HFFc6 (cell line): ENCODE data around the gene GRIK1. TPM values are rescaled to one million over a fixed set of nuclear protein-coding genes. Genes with fewer than 3 reads are reported as not detected.

ENCODE experiments used
- DNase-seq: peaks from one replicate; pipeline ENCODE4 v3.0.0-alpha.2; 2018
- H3K27ac Mint-ChIP-seq: 2 replicates; pipeline ENCODE4 v1.8.0; 2020; ENCODE audit warnings: mild to moderate bottlenecking, mixed read lengths
- H3K27me3 Mint-ChIP-seq: 2 replicates; pipeline ENCODE4 v1.8.0; 2021; ENCODE audit warnings: mild to moderate bottlenecking, moderate library complexity, mixed read lengths; ENCODE audit not compliant: insufficient read depth
- H3K36me3 Mint-ChIP-seq: 2 replicates; pipeline ENCODE4 v1.8.0; 2021; ENCODE audit warnings: low read depth, mixed read lengths
- H3K4me1 Mint-ChIP-seq: 2 replicates; pipeline ENCODE4 v1.8.0; 2020; ENCODE audit warnings: low read depth, mixed read lengths
- H3K4me3 Mint-ChIP-seq: 2 replicates; pipeline ENCODE4 v1.8.0; 2020; ENCODE audit warnings: mild to moderate bottlenecking, moderate library complexity, mixed read lengths
- H3K9me3 Mint-ChIP-seq: 2 replicates; pipeline ENCODE4 v1.8.0; 2020; ENCODE audit warnings: mild to moderate bottlenecking, mixed read lengths
- total RNA-seq, 6 experiments: library from RNA; stranded (reverse); fragmentation: NEBNext Ultra II Directional; extraction: Animal tissue kit (Norgen Biotek cat#: 25700); gene quantifications; 2 replicates in 1 of 6; 3 replicates in 5 of 6; pipeline ENCODE4 v1.2.3, GENCODE V29; 2021
- TF ChIP-seq, protein P1 (sequence below): fragments of 200-600 bp; sonication (generic); IDR thresholded peaks from 2 replicates; pipeline ENCODE4 v1.5.0; 2021; ENCODE audit warnings: antibody characterized with exemption, mild to moderate bottlenecking

GRIK1 gene
- total RNA-seq, 6 experiments from 2014 or later, result not detected

DNA sequence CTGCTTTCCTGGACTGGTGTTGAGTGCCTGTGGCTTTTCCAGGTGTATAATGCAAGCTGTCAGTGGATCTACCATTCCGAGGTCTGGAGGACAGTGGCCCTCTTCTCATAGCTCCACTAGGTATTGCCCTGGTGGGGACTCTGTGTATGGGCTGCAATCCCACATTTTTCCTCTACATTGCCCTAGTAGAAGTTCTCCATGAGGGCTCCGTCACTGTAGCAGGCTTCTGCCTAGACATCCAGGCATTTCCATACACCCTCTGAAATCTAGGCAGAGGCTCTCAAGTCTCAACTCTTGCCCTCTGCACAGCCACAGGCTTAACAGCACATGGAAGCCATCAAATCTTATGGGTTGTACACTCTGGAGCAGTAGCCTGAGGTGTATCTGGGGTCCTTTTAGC, 107.6 kb downstream of the GRIK1 start:
- H3K9me3 Mint-ChIP-seq, result peaks cover 38% of the 10 kb centered on the region
- H3K27me3 Mint-ChIP-seq, result no peaks in the 10 kb centered on the region
- H3K36me3 Mint-ChIP-seq, result no peaks in the 10 kb centered on the region
- DNase-seq, result no peak
- no peak overlapping the region for H3K4me3 Mint-ChIP-seq
- TF ChIP-seq, protein P1, sequence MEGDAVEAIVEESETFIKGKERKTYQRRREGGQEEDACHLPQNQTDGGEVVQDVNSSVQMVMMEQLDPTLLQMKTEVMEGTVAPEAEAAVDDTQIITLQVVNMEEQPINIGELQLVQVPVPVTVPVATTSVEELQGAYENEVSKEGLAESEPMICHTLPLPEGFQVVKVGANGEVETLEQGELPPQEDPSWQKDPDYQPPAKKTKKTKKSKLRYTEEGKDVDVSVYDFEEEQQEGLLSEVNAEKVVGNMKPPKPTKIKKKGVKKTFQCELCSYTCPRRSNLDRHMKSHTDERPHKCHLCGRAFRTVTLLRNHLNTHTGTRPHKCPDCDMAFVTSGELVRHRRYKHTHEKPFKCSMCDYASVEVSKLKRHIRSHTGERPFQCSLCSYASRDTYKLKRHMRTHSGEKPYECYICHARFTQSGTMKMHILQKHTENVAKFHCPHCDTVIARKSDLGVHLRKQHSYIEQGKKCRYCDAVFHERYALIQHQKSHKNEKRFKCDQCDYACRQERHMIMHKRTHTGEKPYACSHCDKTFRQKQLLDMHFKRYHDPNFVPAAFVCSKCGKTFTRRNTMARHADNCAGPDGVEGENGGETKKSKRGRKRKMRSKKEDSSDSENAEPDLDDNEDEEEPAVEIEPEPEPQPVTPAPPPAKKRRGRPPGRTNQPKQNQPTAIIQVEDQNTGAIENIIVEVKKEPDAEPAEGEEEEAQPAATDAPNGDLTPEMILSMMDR, result no peak
- H3K4me1 Mint-ChIP-seq, result no peaks in the 10 kb centered on the region
- H3K27ac Mint-ChIP-seq, result no peak overlapping the region

DNA sequence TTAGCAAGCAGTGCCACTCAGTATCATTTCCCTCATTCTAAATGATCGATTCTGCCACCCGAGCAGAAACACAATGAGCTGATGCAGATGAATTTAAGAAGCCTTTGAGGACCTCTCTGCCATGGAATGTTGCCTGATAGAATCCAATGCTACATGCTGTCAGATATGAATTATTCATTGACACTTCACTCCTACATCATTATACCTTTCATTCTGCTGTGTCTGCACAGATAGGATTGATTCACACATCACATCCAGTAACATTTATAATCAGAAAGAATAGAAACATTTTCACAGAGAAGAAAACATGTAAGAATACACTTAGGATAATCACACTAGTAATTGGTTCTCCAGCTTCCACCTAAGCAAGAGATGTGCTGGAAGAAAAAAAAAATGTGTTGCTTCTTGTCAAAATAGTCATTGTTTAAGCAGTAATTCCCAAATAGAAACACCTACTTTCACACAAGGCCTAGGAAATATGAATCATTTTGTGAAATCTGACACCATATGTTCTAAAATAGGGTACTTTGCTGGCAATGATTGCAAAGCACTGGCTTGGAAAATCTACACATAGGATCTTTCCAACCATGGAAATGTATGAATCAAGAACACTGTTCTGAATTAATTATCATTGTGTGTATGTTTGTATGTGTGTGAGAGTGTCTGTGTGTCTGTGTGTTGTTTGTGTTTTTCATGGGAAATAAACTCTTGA, 110.1 kb downstream of the GRIK1 start:
- TF ChIP-seq, protein P1, result no peak
- no peak for DNase-seq
- Mint-ChIP-seq H3K36me3 (no peaks in the 10 kb centered on the region), H3K9me3 (peaks cover 44% of the 10 kb centered on the region), H3K27me3 (no peaks in the 10 kb centered on the region), H3K27ac (no peak overlapping the region), H3K4me3 (no peak overlapping the region), H3K4me1 (no peaks in the 10 kb centered on the region)

- Mint-ChIP-seq H3K36me3 (no peaks in the 10 kb centered on the region), H3K9me3 (peaks cover 46% of the 10 kb centered on the region), H3K27me3 (no peaks in the 10 kb centered on the region), H3K4me1 (no peaks in the 10 kb centered on the region), H3K27ac (no peak overlapping the region), H3K4me3 (no peak overlapping the region)
- DNase-seq, result no peak
- TF ChIP-seq, protein P1, result no peak
Observed at GRCh38 chr21:29827647-29828046, 112.1 kb downstream of the GRIK1 start.

GRCh38 chr21:29827236-29827635, 112.6 kb downstream of the GRIK1 start:
- H3K27ac Mint-ChIP-seq, result no peak overlapping the region
- no peaks in the 10 kb centered on the region for H3K4me1 Mint-ChIP-seq
- DNase-seq, result no peak
- H3K4me3 Mint-ChIP-seq, result no peak overlapping the region
- H3K27me3 Mint-ChIP-seq, result no peaks in the 10 kb centered on the region
- H3K9me3 Mint-ChIP-seq, result peaks cover 48% of the 10 kb centered on the region
- no peaks in the 10 kb centered on the region for H3K36me3 Mint-ChIP-seq
- TF ChIP-seq, protein P1, result no peak

DNA sequence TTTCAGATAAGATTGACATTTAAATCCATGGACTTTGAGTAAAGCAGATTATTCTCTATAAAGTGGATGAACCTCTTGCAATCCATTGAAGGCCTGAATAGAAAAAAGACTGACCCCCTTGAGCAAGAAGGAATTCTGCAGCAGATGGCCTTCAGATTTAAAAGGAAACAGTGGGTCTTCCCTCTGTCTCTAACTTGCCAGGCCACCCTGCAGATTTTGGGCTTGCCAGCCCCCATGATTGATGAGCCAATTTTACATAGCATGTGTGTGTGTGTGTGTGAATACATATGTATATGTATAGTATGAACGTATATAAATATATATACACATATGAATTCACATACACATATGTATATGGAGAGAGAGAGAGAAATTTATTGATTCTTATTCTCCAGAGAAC, 113.4 kb downstream of the GRIK1 start:
- no peak overlapping the region for H3K27ac Mint-ChIP-seq
- H3K36me3 Mint-ChIP-seq, result no peaks in the 10 kb centered on the region
- H3K27me3 Mint-ChIP-seq, result no peaks in the 10 kb centered on the region
- TF ChIP-seq, protein P1, result no peak
- H3K4me1 Mint-ChIP-seq, result no peaks in the 10 kb centered on the region
- H3K4me3 Mint-ChIP-seq, result no peak overlapping the region
- peaks cover 41% of the 10 kb centered on the region for H3K9me3 Mint-ChIP-seq
- no peak for DNase-seq
